Breast epithelium (tissue), 4 donors: Measurements from ENCODE around the gene NAT9. TPM values are rescaled to one million over a fixed set of nuclear protein-coding genes. Genes with fewer than 3 reads are reported as not detected.

ENCODE experiments used
- DNase-seq, 2 donors: peaks; one replicate each; pipeline ENCODE4 v3.0.0-alpha.2; 2019; ENCODE audit warnings: low spot score in 2 of 2
- H3K27ac ChIP-seq, 2 donors: fragments of 200-600 bp; sonication (generic) in 1 of 2; one replicate each; pipeline ENCODE4 v1.5.1; 2016 to 2019; ENCODE audit warnings: mild to moderate bottlenecking in 1 of 2
- H3K27me3 ChIP-seq, 2 donors: fragments of 200-600 bp; sonication (generic) in 1 of 2; one replicate each; pipeline versions ENCODE4 v1.5.1 to v1.6.0; 2017 to 2019; ENCODE audit warnings: control low read depth in 1 of 2, mild to moderate bottlenecking in 1 of 2
- H3K36me3 ChIP-seq: fragments of 200-600 bp; one replicate; pipeline ENCODE4 v1.5.1; 2019
- H3K4me1 ChIP-seq, 2 donors: fragments of 200-600 bp; sonication (generic); one replicate each; pipeline ENCODE4 v1.5.1; 2016 to 2019; ENCODE audit warnings: control low read depth in 1 of 2
- H3K4me3 ChIP-seq, 3 donors: fragments of 200-600 bp; sonication (generic); 1 replicate in 2 of 3; 2 replicates in 1 of 3; pipeline ENCODE4 v1.5.1; 2016 to 2019; ENCODE audit warnings: mild to moderate bottlenecking in 3 of 3, moderate library complexity in 2 of 3
- H3K9me3 ChIP-seq, 2 donors: fragments of 200-600 bp; sonication (generic) in 1 of 2; one replicate each; pipeline ENCODE4 v1.5.1; 2016 to 2019; ENCODE audit warnings: control low read depth in 1 of 2
- POLR2A ChIP-seq: fragments of 450-650 bp; IDR thresholded peaks from one replicate; pipeline ENCODE4 v1.6.1; 2016; ENCODE audit warnings: antibody characterized with exemption, mild to moderate bottlenecking, moderate library complexity
- POLR2AphosphoS5 ChIP-seq, 3 donors: sonication (generic); formaldehyde crosslinking; IDR thresholded peaks; one replicate each; pipeline ENCODE4 v1.6.1; 2017; ENCODE audit warnings: antibody characterized with exemption in 3 of 3
- intact Hi-C: fragments of 100-400 bp; cut with DNase I; formaldehyde crosslinking; loops from one replicate; pipeline ENCODE4 v1.15.1; 2023; ENCODE audit warnings: low total_unique reads
- total RNA-seq, 3 donors: library from RNA; depleted of rRNA; stranded (reverse); fragments of >200 nt; gene quantifications; one replicate each; pipeline ENCODE4 v1.1.0, GENCODE V29; 2016
- TF ChIP-seq, protein P1 (sequence below), 3 donors: fragments of 450-650 bp; IDR thresholded peaks; one replicate each; pipeline ENCODE4 v1.5.1; 2016 to 2017; ENCODE audit warnings: antibody characterized with exemption in 3 of 3, mild to moderate bottlenecking in 3 of 3, moderate library complexity in 3 of 3

The NAT9 gene
- total RNA-seq, 3 donors from 2014 or later: 20.6 to 41.3 (median 40.0) TPM

DNA sequence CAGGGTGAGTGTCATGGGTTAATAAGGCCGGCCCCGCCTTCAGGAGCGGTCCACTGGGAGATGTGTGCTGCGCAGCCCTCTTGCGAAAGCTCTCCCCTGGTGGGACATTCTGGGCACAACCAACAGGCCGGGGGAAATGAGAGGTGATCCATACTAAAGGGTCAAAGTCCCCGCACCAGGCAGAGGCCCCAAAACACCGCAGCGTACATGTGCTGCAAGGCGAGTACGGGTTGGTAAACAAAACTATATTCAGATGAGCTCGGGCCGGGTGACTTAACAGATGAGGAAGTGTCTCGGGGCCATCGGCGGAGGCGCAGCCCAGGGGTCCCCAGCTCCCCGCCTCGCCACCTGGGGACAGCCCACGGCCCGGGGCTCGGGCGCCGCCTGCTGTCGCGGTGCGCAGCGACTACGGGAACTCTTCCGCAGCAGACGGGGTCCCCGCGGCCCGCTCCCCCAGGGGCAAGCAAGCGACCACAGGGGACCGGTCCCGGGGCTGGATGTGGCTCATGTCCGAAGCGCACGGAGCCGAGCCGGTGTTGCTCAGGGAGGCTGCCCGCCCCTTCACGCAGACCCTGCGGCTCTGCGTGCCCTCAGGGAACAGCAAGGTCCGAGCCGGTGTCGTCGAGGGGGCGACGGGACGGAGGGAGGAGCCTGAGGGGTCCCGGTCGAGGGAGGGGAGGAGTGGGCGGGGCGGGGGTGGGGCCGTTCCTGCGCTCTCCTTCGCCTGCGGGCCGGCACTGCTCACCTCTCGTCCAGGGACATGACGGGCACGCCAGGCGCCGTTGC lies 39.4 kb downstream of the NAT9 start, which contains the start of gene RAB37:
RAB37 (plus strand) TSS at position 744 of the 786 bp plus-strand sequence; CDS start at position 761, 17 bp downstream.
- H3K9me3 ChIP-seq: no peaks in the 10 kb centered on the region
- H3K4me3 ChIP-seq: peak within 1 kb of the TSS; percentile 25 to 62 (median 40)
- no peak for TF ChIP-seq POLR2A
- H3K27ac ChIP-seq: no peak within 1 kb of the TSS
- DNase-seq: no peak
- peaks cover 0 to 56% of the 10 kb centered on the region in 2 donors for H3K27me3 ChIP-seq
- H3K4me1 ChIP-seq: no peaks in the 10 kb centered on the region
- no peaks in the 10 kb centered on the region for H3K36me3 ChIP-seq
- intact Hi-C loops: no loop called here

DNA sequence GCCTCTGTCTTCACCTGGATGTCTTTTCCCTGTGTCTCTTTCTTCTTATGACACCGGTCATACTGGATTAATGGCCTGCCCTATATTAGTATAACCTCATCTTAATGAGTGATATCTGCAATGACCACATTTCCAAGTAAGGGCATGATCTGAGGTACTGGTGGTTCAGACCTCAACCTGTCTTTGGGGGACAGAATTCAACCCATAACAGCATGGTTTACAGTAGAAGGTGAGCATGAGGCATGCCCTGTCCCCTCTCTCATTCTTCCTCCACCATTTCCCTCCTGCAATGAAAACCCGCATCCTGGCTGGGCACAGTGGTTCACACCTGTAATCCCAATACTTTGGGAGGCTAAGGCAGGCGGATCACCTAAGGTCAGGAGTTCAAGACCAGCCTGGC lies 41.9 kb downstream of the NAT9 start:
- Histone ChIP-seq H3K4me3 (no peak overlapping the region), H3K27ac (no peak overlapping the region), H3K27me3 (peaks cover 0 to 40% of the 10 kb centered on the region in 2 donors), H3K9me3 (no peaks in the 10 kb centered on the region), H3K4me1 (no peaks in the 10 kb centered on the region), H3K36me3 (no peaks in the 10 kb centered on the region)
- DNase-seq: no peak
- no peak for TF ChIP-seq POLR2A
- TF ChIP-seq, protein P1, sequence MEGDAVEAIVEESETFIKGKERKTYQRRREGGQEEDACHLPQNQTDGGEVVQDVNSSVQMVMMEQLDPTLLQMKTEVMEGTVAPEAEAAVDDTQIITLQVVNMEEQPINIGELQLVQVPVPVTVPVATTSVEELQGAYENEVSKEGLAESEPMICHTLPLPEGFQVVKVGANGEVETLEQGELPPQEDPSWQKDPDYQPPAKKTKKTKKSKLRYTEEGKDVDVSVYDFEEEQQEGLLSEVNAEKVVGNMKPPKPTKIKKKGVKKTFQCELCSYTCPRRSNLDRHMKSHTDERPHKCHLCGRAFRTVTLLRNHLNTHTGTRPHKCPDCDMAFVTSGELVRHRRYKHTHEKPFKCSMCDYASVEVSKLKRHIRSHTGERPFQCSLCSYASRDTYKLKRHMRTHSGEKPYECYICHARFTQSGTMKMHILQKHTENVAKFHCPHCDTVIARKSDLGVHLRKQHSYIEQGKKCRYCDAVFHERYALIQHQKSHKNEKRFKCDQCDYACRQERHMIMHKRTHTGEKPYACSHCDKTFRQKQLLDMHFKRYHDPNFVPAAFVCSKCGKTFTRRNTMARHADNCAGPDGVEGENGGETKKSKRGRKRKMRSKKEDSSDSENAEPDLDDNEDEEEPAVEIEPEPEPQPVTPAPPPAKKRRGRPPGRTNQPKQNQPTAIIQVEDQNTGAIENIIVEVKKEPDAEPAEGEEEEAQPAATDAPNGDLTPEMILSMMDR (IDR thresholded peaks at IDR 0.05): no peak
- no peak for TF ChIP-seq POLR2AphosphoS5 (IDR thresholded peaks at IDR 0.05)
- intact Hi-C loops: no loop called here

DNA sequence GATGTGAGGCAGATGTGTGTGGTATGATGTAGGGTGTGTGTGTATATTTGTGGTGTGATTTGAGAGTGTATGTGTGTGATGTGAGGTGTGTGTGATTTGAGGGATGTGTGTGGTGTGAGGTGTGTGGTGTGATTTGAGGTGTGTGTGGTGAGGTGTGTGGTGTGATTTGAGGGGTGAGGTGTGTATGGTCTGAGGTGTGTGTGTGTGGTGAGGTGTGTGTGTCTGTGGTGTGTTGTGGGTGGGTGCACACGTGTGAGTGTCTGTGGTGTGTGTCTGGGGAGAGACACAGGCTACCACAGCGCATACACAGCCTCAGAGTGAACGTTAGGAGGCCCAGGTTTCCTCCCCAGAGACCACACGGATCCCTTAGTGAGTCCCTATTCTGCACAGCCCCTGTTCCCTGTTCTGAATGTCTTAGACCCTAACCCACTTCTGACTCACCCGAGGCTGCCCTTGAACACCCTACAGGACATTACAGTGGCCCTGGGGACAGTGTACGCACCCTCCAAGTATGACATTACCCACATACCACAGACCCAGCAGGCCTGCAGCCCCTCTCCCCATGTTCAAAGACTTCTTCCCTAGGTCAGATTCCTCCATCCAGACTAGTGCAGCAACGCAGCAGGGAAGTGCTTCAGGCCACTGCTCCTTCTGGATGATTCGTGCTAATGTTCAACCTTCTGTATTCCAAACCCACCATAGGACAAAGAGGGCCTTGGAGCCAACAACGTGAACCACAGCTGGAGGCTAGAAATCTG lies 42.6 kb downstream of the NAT9 start:
- DNase-seq: no peak
- intact Hi-C loops: no loop called here
- H3K4me1 ChIP-seq: no peaks in the 10 kb centered on the region
- H3K27me3 ChIP-seq: peaks cover 0 to 33% of the 10 kb centered on the region in 2 donors
- no peak overlapping the region for H3K27ac ChIP-seq
- H3K36me3 ChIP-seq: no peaks in the 10 kb centered on the region
- TF ChIP-seq POLR2AphosphoS5 (IDR thresholded peaks at IDR 0.05) (no peak), POLR2A (no peak)
- TF ChIP-seq, protein P1 (IDR thresholded peaks at IDR 0.05): no peak
- no peaks in the 10 kb centered on the region for H3K9me3 ChIP-seq
- no peak overlapping the region for H3K4me3 ChIP-seq

DNA sequence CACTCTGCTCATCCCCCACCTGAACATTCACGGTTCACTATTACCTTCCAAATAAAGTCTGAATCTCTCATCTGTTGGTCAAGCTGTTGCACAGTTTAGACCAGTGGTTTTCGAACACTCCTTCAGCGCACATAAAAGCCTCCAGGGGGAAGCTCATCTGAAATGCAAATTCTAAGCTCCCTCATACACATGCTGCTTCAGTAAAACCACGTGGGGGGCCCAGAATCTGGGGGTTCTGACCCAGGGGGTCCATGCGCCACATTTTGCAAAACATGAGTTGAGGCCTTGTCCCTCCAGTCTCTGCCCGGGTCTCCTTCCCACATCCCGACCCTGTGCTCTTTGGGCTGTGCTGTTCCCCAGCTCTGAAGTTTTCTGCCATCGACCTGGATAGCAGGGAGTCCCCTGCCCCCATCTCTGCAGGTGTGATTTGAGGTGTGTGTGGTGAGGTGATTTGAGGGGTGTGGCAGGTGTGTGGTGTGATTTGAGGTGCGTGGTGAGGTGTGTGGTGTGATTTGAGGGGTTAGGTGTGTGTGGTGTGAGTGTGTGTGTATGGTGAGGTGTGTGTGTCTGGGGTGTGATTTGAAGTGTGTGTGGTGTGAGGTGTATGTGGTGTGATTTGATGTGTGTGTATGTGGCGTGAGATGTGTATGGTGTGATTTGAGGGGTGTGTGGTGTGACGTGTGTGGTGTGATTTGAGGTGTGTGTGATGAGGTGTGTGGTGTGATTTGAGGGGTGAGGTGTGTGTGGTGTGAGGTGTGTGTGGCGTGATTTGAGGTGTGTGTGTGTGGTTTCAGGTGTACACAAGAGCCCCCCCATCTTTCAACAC lies 43.9 kb downstream of the NAT9 start:
- intact Hi-C loops: no loop called here

DNA sequence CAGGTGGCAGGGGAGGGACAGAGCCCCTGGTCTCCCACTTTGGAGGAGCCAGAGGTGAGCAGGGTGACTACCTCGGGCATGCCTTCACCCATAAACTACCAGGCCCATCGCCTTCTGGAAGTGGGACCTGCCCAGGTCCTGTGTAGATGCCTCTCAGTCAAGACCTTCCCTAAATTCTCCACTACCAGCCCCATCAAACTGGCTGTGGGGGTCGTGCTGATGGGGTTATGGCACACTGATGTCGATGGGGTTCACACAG lies 44.9 kb downstream of the NAT9 start:
- Histone ChIP-seq H3K9me3 (no peaks in the 10 kb centered on the region), H3K36me3 (no peaks in the 10 kb centered on the region), H3K4me3 (no peak overlapping the region), H3K27ac (no peak overlapping the region), H3K4me1 (no peaks in the 10 kb centered on the region), H3K27me3 (peaks cover 0 to 13% of the 10 kb centered on the region in 2 donors)
- intact Hi-C loops: no loop called here
- no peak for TF ChIP-seq POLR2A
- no peak for TF ChIP-seq POLR2AphosphoS5 (IDR thresholded peaks at IDR 0.05)
- TF ChIP-seq, protein P1 (IDR thresholded peaks at IDR 0.05): no peak
- DNase-seq: no peak

More for the DNA sequence above, 43.9 kb downstream of the NAT9 start:
- Histone ChIP-seq H3K27me3 (peaks cover 0 to 21% of the 10 kb centered on the region in 2 donors), H3K4me3 (no peak overlapping the region), H3K4me1 (no peaks in the 10 kb centered on the region), H3K9me3 (no peaks in the 10 kb centered on the region), H3K36me3 (no peaks in the 10 kb centered on the region), H3K27ac (no peak overlapping the region)
- TF ChIP-seq POLR2AphosphoS5 (IDR thresholded peaks at IDR 0.05): no peak
- TF ChIP-seq POLR2A: no peak
- TF ChIP-seq, protein P1 (IDR thresholded peaks at IDR 0.05): no peak
- DNase-seq: no peak
